Stomach (tissue), 9 donors: ENCODE data around the gene SLC17A7. TPM values are rescaled to one million over a fixed set of nuclear protein-coding genes. Genes with fewer than 3 reads are reported as not detected.

Experiments used
- DNase-seq, 2 donors: peaks; one replicate each; pipeline versions ENCODE4 v3.0.0 to v3.0.0-alpha.2; 2013 to 2019
- H3K27ac ChIP-seq, 5 donors: fragments of 200-600 bp in 4 of 5; sonication (generic) in 4 of 5; one replicate each; pipeline ENCODE4 v1.5.1; 2013 to 2019; ENCODE audit warnings: mild to moderate bottlenecking in 1 of 5, moderate library complexity in 1 of 5
- H3K27me3 ChIP-seq, 3 donors: fragments of 200-600 bp; sonication (generic); one replicate each; pipeline ENCODE4 v1.5.1; 2017 to 2019; ENCODE audit warnings: mixed run types in 1 of 3
- H3K36me3 ChIP-seq, 4 donors: fragments of 200-600 bp; sonication (generic); 1 replicate in 3 of 4; 2 replicates in 1 of 4; pipeline ENCODE4 v1.5.1; 2016 to 2019
- H3K4me1 ChIP-seq, 4 donors: fragments of 200-600 bp; sonication (generic); one replicate each; pipeline ENCODE4 v1.5.1; 2016 to 2019
- H3K4me3 ChIP-seq, 4 donors: fragments of 200-600 bp; sonication (generic) in 3 of 4; one replicate each; pipeline ENCODE4 v1.5.1; 2016 to 2019; ENCODE audit warnings: mild to moderate bottlenecking in 1 of 4
- H3K9me3 ChIP-seq, 4 donors: fragments of 200-600 bp; sonication (generic); one replicate each; pipeline ENCODE4 v1.5.1; 2016 to 2019
- CTCF ChIP-seq, 7 experiments: fragments of 450-650 bp in 4 of 7; fragments of 200-600 bp in 3 of 7; sonication (generic) in 3 of 7; IDR thresholded peaks; one replicate each; pipeline ENCODE4 v1.5.1; 2016 to 2019; ENCODE audit warnings: antibody characterized with exemption in 7 of 7, control low read depth in 2 of 7, mild to moderate bottlenecking in 1 of 7
- EP300 ChIP-seq: sonication (generic); formaldehyde crosslinking; IDR thresholded peaks from one replicate; pipeline ENCODE4 v1.6.1; 2017; ENCODE audit warnings: antibody characterized with exemption
- POLR2A ChIP-seq, 4 donors: fragments of 450-650 bp; IDR thresholded peaks; one replicate each; pipeline ENCODE4 v1.6.1; 2016; ENCODE audit warnings: antibody characterized with exemption in 4 of 4, control low read depth in 2 of 4, mild to moderate bottlenecking in 1 of 4, moderate library complexity in 1 of 4
- POLR2AphosphoS5 ChIP-seq, 3 donors: sonication (generic); formaldehyde crosslinking; IDR thresholded peaks; one replicate each; pipeline ENCODE4 v1.6.1; 2016; ENCODE audit warnings: antibody characterized with exemption in 3 of 3
- WGBS, 5 donors: extraction: QIAGEN DNeasy Blood & Tissue Kit in 3 of 5; methylation state at CpG; one replicate each; pipeline versions ENCODE4 v1.1.5 to v1.1.7; 2013 to 2018; 5-methylcytosine and 5-hydroxymethylcytosine counted together
- intact Hi-C: fragments of 100-400 bp; cut with DNase I; formaldehyde crosslinking; loops from one replicate; pipeline ENCODE4 v1.15.1; 2023; ENCODE audit warnings: low total_unique reads
- polyA plus RNA-seq, 3 donors: library from polyadenylated mRNA; stranded (reverse); fragments of 200-250 nt; gene quantifications; one replicate each; pipeline ENCODE4 v1.2.3, GENCODE V29; 2013
- total RNA-seq, 5 donors: library from RNA; depleted of rRNA; stranded (reverse); fragments of >200 nt; gene quantifications; one replicate each; pipeline versions ENCODE4 v1.1.0 to v1.2.3, GENCODE V29; 2014 to 2016
- donor health status: healthy with polysubstance abuse.
- donor health status: Bipolar disorder and iron deficiency.
- donor health status: healthy.

SLC17A7 gene
- total and polyA plus RNA-seq, 8 donors = 0.25 to 2.0 (median 0.93) TPM; not detected in 2

- H3K27me3 ChIP-seq = peaks cover 0 to 63% (median 10%) of the 10 kb centered on the region in 3 donors
- intact Hi-C loops = loop anchor here (5.0 kb wide), 1 partner anchor 51 kb away; the partner anchor contains the start of gene SLC17A7
- peaks cover 0 to 13% (median 1%) of the 10 kb centered on the region in 4 donors for H3K4me1 ChIP-seq
- H3K27ac ChIP-seq = no peak overlapping the region
- peak; percentile 82 to 93 for DNase-seq
- no peaks in the 10 kb centered on the region for H3K9me3 ChIP-seq
- peak in 6 of 7 experiments; percentile 31 to 91 (median 79) for TF ChIP-seq CTCF (IDR thresholded peaks at IDR 0.05)
- no peak for TF ChIP-seq POLR2A (IDR thresholded peaks at IDR 0.05)
- TF ChIP-seq POLR2AphosphoS5 (IDR thresholded peaks at IDR 0.05) = peak in 1 of 3 donors; percentile 68
- no peak for TF ChIP-seq EP300
- WGBS, 5 donors = 20 to 25% (median 23%) methylated on average over 13 to 14 of the region's 14 CpGs
- H3K36me3 ChIP-seq = no peaks in the 10 kb centered on the region
- H3K4me3 ChIP-seq = no peak overlapping the region
Observed at GRCh38 chr19:49391581-49392399, 49.5 kb downstream of the SLC17A7 start.

GRCh38 chr19:49390929-49391359, 50.4 kb downstream of the SLC17A7 start:
- 30 to 52% (median 35%) methylated on average over 9 of the region's 9 CpGs for WGBS, 5 donors

GRCh38 chr19:49390131-49390928, 51.0 kb downstream of the SLC17A7 start:
- no peaks in the 10 kb centered on the region for H3K9me3 ChIP-seq
- intact Hi-C loops = loop anchor here (5.0 kb wide), 1 partner anchor 52 kb away; the partner anchor contains the start of gene SLC17A7
- H3K4me3 ChIP-seq = no peak overlapping the region
- DNase-seq = peak in 1 of 2 donors; percentile 38
- H3K27ac ChIP-seq = no peak overlapping the region
- H3K4me1 ChIP-seq = peaks cover 0 to 13% (median 1%) of the 10 kb centered on the region in 4 donors
- WGBS, 5 donors = 64 to 77% (median 67%) methylated on average over 16 to 26 of the region's 26 CpGs
- H3K27me3 ChIP-seq = peaks cover 0 to 59% (median 10%) of the 10 kb centered on the region in 3 donors
- no peaks in the 10 kb centered on the region for H3K36me3 ChIP-seq
- TF ChIP-seq CTCF (IDR thresholded peaks at IDR 0.05) = no peak
- no peak for TF ChIP-seq EP300
- no peak for TF ChIP-seq POLR2AphosphoS5 (IDR thresholded peaks at IDR 0.05)
- no peak for TF ChIP-seq POLR2A (IDR thresholded peaks at IDR 0.05)

More at GRCh38 chr19:49390929-49391359, 50.4 kb downstream of the SLC17A7 start:
- H3K27me3 ChIP-seq = peaks cover 0 to 60% (median 10%) of the 10 kb centered on the region in 3 donors
- no peak for TF ChIP-seq CTCF (IDR thresholded peaks at IDR 0.05)
- no peak for TF ChIP-seq EP300
- peaks cover 0 to 13% (median 1%) of the 10 kb centered on the region in 4 donors for H3K4me1 ChIP-seq
- intact Hi-C loops = loop anchor here (5.0 kb wide), 1 partner anchor 51 kb away; the partner anchor contains the start of gene SLC17A7
- no peak overlapping the region for H3K4me3 ChIP-seq
- no peaks in the 10 kb centered on the region for H3K9me3 ChIP-seq
- peak in 1 of 2 donors; percentile 34 for DNase-seq
- no peaks in the 10 kb centered on the region for H3K36me3 ChIP-seq
- no peak overlapping the region for H3K27ac ChIP-seq

- Histone ChIP-seq H3K4me3 (no peak overlapping the region), H3K27ac (no peak overlapping the region), H3K36me3 (no peaks in the 10 kb centered on the region), H3K9me3 (no peaks in the 10 kb centered on the region), H3K4me1 (peaks cover 0 to 13% (median 1%) of the 10 kb centered on the region in 4 donors), H3K27me3 (peaks cover 0 to 57% (median 8%) of the 10 kb centered on the region in 3 donors)
- WGBS, 5 donors = 89 to 96% (median 89%) methylated on average over 15 to 20 of the region's 20 CpGs
- no peak for DNase-seq
- intact Hi-C loops = no loop called here
- no peak for TF ChIP-seq CTCF (IDR thresholded peaks at IDR 0.05)
- no peak for TF ChIP-seq POLR2AphosphoS5 (IDR thresholded peaks at IDR 0.05)
- TF ChIP-seq EP300 = no peak
- no peak for TF ChIP-seq POLR2A (IDR thresholded peaks at IDR 0.05)
Observed at GRCh38 chr19:49389406-49389805, 51.9 kb downstream of the SLC17A7 start.
